ENCODE measurements around the gene PLCH1. TPM values are rescaled to one million over a fixed set of nuclear protein-coding genes. Genes with fewer than 3 reads are reported as not detected.

The PLCH1 gene
- total and polyA plus RNA-seq, 4 donors = 0.03 to 1.0 (median 0.22) TPM

- 92% methylated on average over 4 of the region's 4 CpGs for WGBS
- Histone ChIP-seq H3K9me3 (ENCODE audit: control insufficient read depth in 4 of 4, low read length in 3 of 4) (no peaks in the 10 kb centered on the region), H3K4me3 (ENCODE audit: low read depth in 1 of 3, low read length in 3 of 3) (no peak overlapping the region), H3K4me1 (ENCODE audit: control insufficient read depth in 4 of 4, insufficient read depth in 4 of 4, low read length in 3 of 4) (no peaks in the 10 kb centered on the region), H3K9ac (ENCODE audit: low read depth in 1 of 2, low read length in 2 of 2) (no peak overlapping the region), H3K27me3 (ENCODE audit: control insufficient read depth in 4 of 4, insufficient read depth in 4 of 4, low read length in 3 of 4) (no peaks in the 10 kb centered on the region), H3K27ac (ENCODE audit: low read depth in 1 of 2, low read length in 2 of 2) (no peak overlapping the region), H3K36me3 (ENCODE audit: control insufficient read depth in 4 of 4, insufficient read depth in 3 of 4, low read depth in 1 of 4, low read length in 3 of 4) (no peaks in the 10 kb centered on the region)
- no peak for TF ChIP-seq REST (IDR thresholded peaks at IDR 0.05)
- TF ChIP-seq SP1 (IDR thresholded peaks at IDR 0.05) = no peak
- no peak for TF ChIP-seq EGR1 (IDR thresholded peaks at IDR 0.05; ENCODE audit: low read depth in 2 of 2)
- TF ChIP-seq RAD21 (IDR thresholded peaks at IDR 0.05) = no peak
- no peak for TF ChIP-seq HNF4G (IDR thresholded peaks at IDR 0.05)
- no peak for TF ChIP-seq FOXA2 (IDR thresholded peaks at IDR 0.05)
- TF ChIP-seq NR2F2 (IDR thresholded peaks at IDR 0.05) = no peak
- TF ChIP-seq MAX (IDR thresholded peaks at IDR 0.05) = no peak
- no peak for TF ChIP-seq YY1 (IDR thresholded peaks at IDR 0.05)
- no peak for TF ChIP-seq CTCF (IDR thresholded peaks at IDR 0.05; ENCODE audit: low read depth, low read length, missing input control)
- no peak for TF ChIP-seq JUND (IDR thresholded peaks at IDR 0.05)
- TF ChIP-seq HNF4A (conservative IDR thresholded peaks at IDR 0.05) = no peak
- TF ChIP-seq RXRA (IDR thresholded peaks at IDR 0.05) = no peak
- no peak for TF ChIP-seq GABPA (IDR thresholded peaks at IDR 0.05 in 1 of 2, conservative IDR thresholded peaks at IDR 0.05 in 1 of 2)
- TF ChIP-seq TAF1 (conservative IDR thresholded peaks at IDR 0.05) = no peak
- no peak for TF ChIP-seq FOXA1 (IDR thresholded peaks at IDR 0.05)
- TF ChIP-seq ZBTB33 (IDR thresholded peaks at IDR 0.05) = no peak
- DNase-seq (ENCODE audit: low spot score) = no peak
Observed at GRCh38 chr3:155444771-155445170, 300.1 kb downstream of the PLCH1 start.

GRCh38 chr3:155443815-155444214, 301.1 kb downstream of the PLCH1 start:
- TF ChIP-seq CTCF (IDR thresholded peaks at IDR 0.05; ENCODE audit: low read depth, low read length, missing input control) (no peak), HNF4A (conservative IDR thresholded peaks at IDR 0.05) (no peak), GABPA (IDR thresholded peaks at IDR 0.05 in 1 of 2, conservative IDR thresholded peaks at IDR 0.05 in 1 of 2) (no peak), ZBTB33 (IDR thresholded peaks at IDR 0.05) (no peak), SP1 (IDR thresholded peaks at IDR 0.05) (no peak), FOXA2 (IDR thresholded peaks at IDR 0.05) (no peak)
- no peak for DNase-seq (ENCODE audit: low spot score)
- no peak overlapping the region for H3K9ac ChIP-seq (ENCODE audit: low read depth in 1 of 2, low read length in 2 of 2)
- no peak overlapping the region for H3K27ac ChIP-seq (ENCODE audit: low read depth in 1 of 2, low read length in 2 of 2)
- no peaks in the 10 kb centered on the region for H3K4me1 ChIP-seq (ENCODE audit: control insufficient read depth in 4 of 4, insufficient read depth in 4 of 4, low read length in 3 of 4)
- no peaks in the 10 kb centered on the region for H3K9me3 ChIP-seq (ENCODE audit: control insufficient read depth in 4 of 4, low read length in 3 of 4)
- 89% methylated on average over 1 of the region's 1 CpG for WGBS
- no peak overlapping the region for H3K4me3 ChIP-seq (ENCODE audit: low read depth in 1 of 3, low read length in 3 of 3)
- no peaks in the 10 kb centered on the region for H3K27me3 ChIP-seq (ENCODE audit: control insufficient read depth in 4 of 4, insufficient read depth in 4 of 4, low read length in 3 of 4)
- no peaks in the 10 kb centered on the region for H3K36me3 ChIP-seq (ENCODE audit: control insufficient read depth in 4 of 4, insufficient read depth in 3 of 4, low read depth in 1 of 4, low read length in 3 of 4)
